Panc1 (cell line): ENCODE measurements around the gene FGF14. TPM values are rescaled to one million over a fixed set of nuclear protein-coding genes. Genes with fewer than 3 reads are reported as not detected.

Experiments
- ATAC-seq: fragments of 200-7000 bp; cut with Tn5 transposase; 2 replicates; pipeline ENCODE4 v1.9.1; 2020; ENCODE audit warnings: mild to moderate bottlenecking, moderate library complexity
- BruUV-seq: library from RNA; stranded (reverse); fragments of 400-500 nt; replicated peaks from 2 replicates; lab custom pipeline; 2021; lab: Mats Ljungman, UMichigan
- CTCF ChIA-PET: fragments of 300-600 bp; sonication (Branson Sonifier 250); formaldehyde crosslinking; loops from one replicate; lab custom pipeline; 2022; ENCODE audit warnings: antibody characterized with exemption; lab: Charles Lee
- POLR2A ChIA-PET: fragments of 300-600 bp; sonication (Branson Sonifier 250); formaldehyde crosslinking; loops from one replicate; lab custom pipeline; 2022; ENCODE audit warnings: antibody characterized with exemption; lab: Charles Lee
- DNase-seq: peaks from one replicate; pipeline ENCODE4 v3.0.0-alpha.2; 2010; ENCODE audit warnings: low read depth, low spot score
- H3K27ac ChIP-seq: 2 replicates; pipeline ENCODE4 v1.5.1; 2011; ENCODE audit warnings: mild to moderate bottlenecking, low read length, inconsistent platforms
- H3K27me3 ChIP-seq: fragments of 200-500 bp; sonication (Bioruptor generic); 2 replicates; pipeline ENCODE4 v1.6.0; 2014; ENCODE audit warnings: low read length, inconsistent platforms; ENCODE audit not compliant: control insufficient read depth, insufficient read depth
- H3K36me3 ChIP-seq: fragments of 200-500 bp; sonication (Bioruptor generic); 2 replicates; pipeline ENCODE4 v1.5.1; 2014; ENCODE audit warnings: inconsistent platforms, mild to moderate bottlenecking, low read length, moderate library complexity; ENCODE audit not compliant: control insufficient read depth, insufficient read depth
- H3K4me1 ChIP-seq: 2 replicates; pipeline ENCODE4 v1.5.1; 2011; ENCODE audit warnings: inconsistent platforms, mild to moderate bottlenecking, low read length, moderate library complexity; ENCODE audit not compliant: control insufficient read depth, insufficient read depth
- H3K4me3 ChIP-seq, 2 experiments: 2 replicates each; pipeline ENCODE4 v1.5.1; 2011 to 2012; ENCODE audit warnings: low read depth in 2 of 2, low read length in 2 of 2, mild to moderate bottlenecking in 2 of 2, inconsistent platforms in 1 of 2, moderate library complexity in 1 of 2
- H3K9me3 ChIP-seq: fragments of 200-500 bp; sonication (Bioruptor generic); 2 replicates; pipeline ENCODE4 v1.5.1; 2014; ENCODE audit warnings: low read depth, mild to moderate bottlenecking, inconsistent platforms, low read length, moderate library complexity; ENCODE audit not compliant: control insufficient read depth, insufficient read depth
- CTCF ChIP-seq: fragments of 450-650 bp; IDR thresholded peaks from 2 replicates; pipeline ENCODE4 v1.5.1; 2017; ENCODE audit warnings: mild to moderate bottlenecking
- POLR2AphosphoS5 ChIP-seq: IDR thresholded peaks from 2 replicates; pipeline ENCODE4 v1.6.1; 2012; ENCODE audit warnings: mild to moderate bottlenecking, low read depth, low read length, moderate library complexity
- SIN3A ChIP-seq: IDR thresholded peaks from 2 replicates; pipeline ENCODE4 v1.6.1; 2012; ENCODE audit warnings: low read depth, mild to moderate bottlenecking, low read length, moderate library complexity, borderline replicate concordance; ENCODE audit not compliant: insufficient read depth
- TCF7L2 ChIP-seq: IDR thresholded peaks from 2 replicates; pipeline ENCODE4 v1.6.1; 2011; ENCODE audit warnings: mild to moderate bottlenecking, low read depth, low read length, inconsistent platforms
- in situ Hi-C: cut with HindIII; loops from 2 replicates; pipeline ENCODE4 v1.10.0; 2016; ENCODE audit warnings: low sequenced_read_pairs, low pct_unique_long_range_greater_than_20kb
- intact Hi-C: fragments of 100-400 bp; cut with micrococcal nuclease; formaldehyde crosslinking; loops from one replicate; pipeline ENCODE4 v1.10.0; 2022; ENCODE audit not compliant: unreplicated experiment
- total RNA-seq: library from RNA; stranded (reverse); gene quantifications from one replicate; pipeline ENCODE4 v1.2.1, GENCODE V29; 2021; ENCODE audit not compliant: unreplicated experiment
- TF ChIP-seq, protein P1 (sequence below), 2 experiments: IDR thresholded peaks; 2 replicates each; pipeline ENCODE4 v1.6.1; 2011 to 2012; ENCODE audit warnings: low read depth in 2 of 2, control low read depth in 1 of 2, low read length in 1 of 2, mild to moderate bottlenecking in 1 of 2, moderate library complexity in 1 of 2; ENCODE audit not compliant: insufficient read depth in 1 of 2

Gene FGF14
- total RNA-seq, 1 experiment from 2014 or later = 0.03 TPM

DNA sequence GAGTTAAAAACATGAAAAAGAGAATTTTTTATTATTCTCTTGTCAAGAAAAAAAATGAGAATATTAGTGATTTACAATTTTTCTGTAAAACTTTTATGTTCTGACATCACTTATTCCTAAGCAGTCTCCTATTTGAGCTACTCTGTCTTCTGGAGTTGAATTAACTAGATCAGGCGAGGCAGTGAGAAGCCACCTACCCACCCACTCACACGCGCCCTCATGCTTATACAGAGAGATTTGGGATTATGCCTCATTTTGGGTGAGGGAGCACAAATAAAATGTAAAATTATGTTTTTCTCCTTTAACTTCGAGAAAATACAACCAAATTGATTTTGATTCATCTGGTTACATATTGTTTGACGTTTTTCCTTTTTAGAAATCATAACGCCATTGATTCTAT is 524.9 kb downstream of the FGF14 start:
- Histone ChIP-seq H3K4me3 (no peak overlapping the region), H3K4me1 (no peaks in the 10 kb centered on the region), H3K36me3 (no peaks in the 10 kb centered on the region), H3K9me3 (no peaks in the 10 kb centered on the region), H3K27me3 (no peaks in the 10 kb centered on the region; the same call in 1 of the 2 replicates), H3K27ac (no peak overlapping the region)
- CTCF ChIA-PET = no interaction called here
- in situ Hi-C loops = no loop called here
- ATAC-seq (no peak), DNase-seq (no peak)
- intact Hi-C loops = no loop called here
- TF ChIP-seq TCF7L2 (no peak), POLR2AphosphoS5 (no peak), CTCF (no peak), SIN3A (no peak)
- TF ChIP-seq, protein P1, sequence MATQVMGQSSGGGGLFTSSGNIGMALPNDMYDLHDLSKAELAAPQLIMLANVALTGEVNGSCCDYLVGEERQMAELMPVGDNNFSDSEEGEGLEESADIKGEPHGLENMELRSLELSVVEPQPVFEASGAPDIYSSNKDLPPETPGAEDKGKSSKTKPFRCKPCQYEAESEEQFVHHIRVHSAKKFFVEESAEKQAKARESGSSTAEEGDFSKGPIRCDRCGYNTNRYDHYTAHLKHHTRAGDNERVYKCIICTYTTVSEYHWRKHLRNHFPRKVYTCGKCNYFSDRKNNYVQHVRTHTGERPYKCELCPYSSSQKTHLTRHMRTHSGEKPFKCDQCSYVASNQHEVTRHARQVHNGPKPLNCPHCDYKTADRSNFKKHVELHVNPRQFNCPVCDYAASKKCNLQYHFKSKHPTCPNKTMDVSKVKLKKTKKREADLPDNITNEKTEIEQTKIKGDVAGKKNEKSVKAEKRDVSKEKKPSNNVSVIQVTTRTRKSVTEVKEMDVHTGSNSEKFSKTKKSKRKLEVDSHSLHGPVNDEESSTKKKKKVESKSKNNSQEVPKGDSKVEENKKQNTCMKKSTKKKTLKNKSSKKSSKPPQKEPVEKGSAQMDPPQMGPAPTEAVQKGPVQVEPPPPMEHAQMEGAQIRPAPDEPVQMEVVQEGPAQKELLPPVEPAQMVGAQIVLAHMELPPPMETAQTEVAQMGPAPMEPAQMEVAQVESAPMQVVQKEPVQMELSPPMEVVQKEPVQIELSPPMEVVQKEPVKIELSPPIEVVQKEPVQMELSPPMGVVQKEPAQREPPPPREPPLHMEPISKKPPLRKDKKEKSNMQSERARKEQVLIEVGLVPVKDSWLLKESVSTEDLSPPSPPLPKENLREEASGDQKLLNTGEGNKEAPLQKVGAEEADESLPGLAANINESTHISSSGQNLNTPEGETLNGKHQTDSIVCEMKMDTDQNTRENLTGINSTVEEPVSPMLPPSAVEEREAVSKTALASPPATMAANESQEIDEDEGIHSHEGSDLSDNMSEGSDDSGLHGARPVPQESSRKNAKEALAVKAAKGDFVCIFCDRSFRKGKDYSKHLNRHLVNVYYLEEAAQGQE (IDR thresholded peaks at IDR 0.05; ENCODE audit: insufficient read depth in 1 of 2, low read depth in 2 of 2, low read length in 1 of 2) = no peak
- BruUV-seq = no TSS peak
- POLR2A ChIA-PET = no interaction called here

DNA sequence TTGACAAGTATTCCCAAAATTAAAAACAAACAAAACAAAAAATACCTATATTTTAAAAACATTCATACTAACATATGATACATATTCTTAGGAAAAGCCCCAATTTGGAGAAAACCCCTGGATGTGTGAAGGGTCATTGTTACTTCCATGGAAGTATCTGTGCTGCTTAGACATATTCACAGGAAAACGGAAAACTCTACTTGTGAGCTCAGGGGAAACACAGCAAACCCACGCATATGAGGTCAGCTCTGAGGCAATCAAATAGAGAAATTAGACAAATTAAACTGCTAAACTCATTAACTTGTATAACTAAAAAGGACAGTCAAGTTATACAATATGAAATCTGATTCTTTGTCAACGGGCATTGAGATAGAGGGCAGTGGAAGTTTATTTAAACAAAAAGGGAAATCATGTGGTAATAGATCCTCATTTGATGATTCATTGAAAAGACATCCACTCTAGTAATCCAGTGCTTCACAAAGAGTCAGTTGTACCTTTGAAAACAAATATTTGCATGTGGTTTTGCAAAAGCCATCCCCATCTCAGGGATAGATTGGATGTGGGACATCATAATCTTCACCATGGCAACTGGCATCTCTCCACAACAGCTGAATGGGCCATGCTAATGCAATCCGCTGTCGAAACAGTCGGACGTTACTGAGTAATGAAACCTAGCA is 526.0 kb downstream of the FGF14 start:
- Histone ChIP-seq H3K9me3 (no peaks in the 10 kb centered on the region), H3K4me1 (no peaks in the 10 kb centered on the region), H3K36me3 (no peaks in the 10 kb centered on the region), H3K27me3 (no peaks in the 10 kb centered on the region), H3K27ac (no peak overlapping the region), H3K4me3 (no peak overlapping the region)
- peak; percentile 63 for ATAC-seq
- intact Hi-C loops (no loop called here), in situ Hi-C loops (no loop called here)
- ChIA-PET POLR2A (no interaction called here), CTCF (no interaction called here)
- TF ChIP-seq POLR2AphosphoS5 (no peak), SIN3A (no peak), TCF7L2 (no peak), CTCF (no peak)
- TF ChIP-seq, protein P1 (IDR thresholded peaks at IDR 0.05; ENCODE audit: insufficient read depth in 1 of 2, low read depth in 2 of 2, low read length in 1 of 2) = no peak
- peak; percentile 12 for DNase-seq
- no TSS peak for BruUV-seq
